AG08395 (cell line): Measurements from ENCODE around the gene KRTAP3-1.
"Not testable (repeated sequence)": the region's sequence is repeated elsewhere in the genome, so short reads cannot be mapped to it uniquely, and the experiment has no call there.

ENCODE experiments used
- DNase-seq: peaks from one replicate; pipeline ENCODE4 v3.0.0; 2012; ENCODE audit warnings: mixed read lengths, low spot score

KRTAP3-1 gene

DNA sequence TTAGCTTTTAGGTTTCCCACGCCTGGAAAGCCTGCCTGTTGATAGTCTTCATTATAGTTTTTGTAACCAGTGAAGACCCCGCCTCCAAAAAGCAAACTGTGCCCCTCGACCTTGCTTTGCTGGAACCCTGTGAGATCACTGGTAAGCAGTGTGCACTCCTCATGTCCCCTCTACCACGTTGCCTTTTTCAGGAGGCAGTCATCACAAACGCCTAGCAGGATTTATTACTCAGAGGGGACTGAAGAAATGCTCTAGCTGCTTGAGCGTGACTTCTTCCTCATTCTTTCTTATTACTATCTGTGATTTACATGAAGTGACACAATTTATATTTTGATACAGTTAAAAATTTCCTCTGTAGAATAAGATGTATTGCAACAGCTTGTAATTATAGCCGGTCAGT lies 6.5 kb upstream of the KRTAP3-1 start:
- DNase-seq, result no peak

DNA sequence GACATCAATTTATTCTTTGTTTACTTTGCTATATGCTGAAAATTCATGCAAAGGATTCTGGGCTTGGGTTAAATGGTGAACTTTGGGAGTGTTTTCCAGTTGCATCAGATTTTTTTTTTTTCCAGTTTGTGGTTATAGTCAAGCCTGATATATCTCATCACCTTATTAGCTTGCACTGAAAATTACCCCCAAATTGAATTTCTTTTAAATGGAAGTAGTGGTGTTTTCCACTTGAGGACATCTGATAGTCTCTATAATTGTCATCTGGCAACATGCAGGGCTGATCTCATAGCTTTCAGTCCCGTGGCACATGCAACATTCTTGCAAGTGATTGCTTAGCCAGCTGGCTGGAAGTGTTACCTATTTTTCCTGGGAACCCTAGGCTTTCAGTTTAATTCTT lies 4.7 kb upstream of the KRTAP3-1 start:
- peak; percentile 62 for DNase-seq

DNA sequence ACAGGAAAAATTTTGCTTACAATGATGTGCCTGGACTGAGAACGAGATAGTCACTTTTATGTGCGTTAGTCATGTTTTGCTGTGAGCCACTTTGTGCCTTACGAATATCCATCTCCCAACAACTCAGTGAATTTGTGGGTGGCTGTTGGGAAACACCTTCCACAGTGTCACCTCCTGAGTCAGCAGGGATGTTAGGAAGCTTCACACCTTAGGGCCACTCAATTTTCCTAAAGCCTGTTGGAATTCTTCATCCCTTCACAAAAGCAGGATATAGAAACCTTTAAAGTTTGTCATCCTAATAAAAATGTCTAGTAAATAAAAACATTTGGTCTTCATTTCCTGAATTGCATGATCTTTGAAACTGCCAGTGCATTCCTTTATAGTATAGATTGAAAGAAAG lies 4.3 kb upstream of the KRTAP3-1 start:
- peak; percentile 36 for DNase-seq

- DNase-seq, result no peak
These were observed 3.6 kb upstream of the KRTAP3-1 start for GRCh38 chr17:41012326-41013120.

DNA sequence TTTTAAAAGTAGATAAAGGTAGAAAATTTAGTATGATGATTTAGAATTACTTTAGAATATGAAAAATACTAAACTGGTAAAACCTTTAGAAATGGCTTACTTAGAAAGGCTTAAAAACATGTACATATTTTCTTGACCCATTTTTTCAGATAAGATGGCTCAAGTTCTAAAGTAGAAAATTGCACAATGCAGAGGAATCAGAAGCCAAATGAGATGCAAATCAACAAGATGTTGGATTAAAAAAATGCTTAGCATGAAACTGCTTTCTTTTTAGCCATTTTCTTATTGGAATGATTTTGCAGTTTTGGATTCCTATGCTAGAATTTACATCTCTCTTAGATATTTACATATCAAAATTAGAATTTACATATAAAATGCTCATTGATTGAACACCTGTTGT lies 1.5 kb upstream of the KRTAP3-1 start:
- DNase-seq, result no peak

DNA sequence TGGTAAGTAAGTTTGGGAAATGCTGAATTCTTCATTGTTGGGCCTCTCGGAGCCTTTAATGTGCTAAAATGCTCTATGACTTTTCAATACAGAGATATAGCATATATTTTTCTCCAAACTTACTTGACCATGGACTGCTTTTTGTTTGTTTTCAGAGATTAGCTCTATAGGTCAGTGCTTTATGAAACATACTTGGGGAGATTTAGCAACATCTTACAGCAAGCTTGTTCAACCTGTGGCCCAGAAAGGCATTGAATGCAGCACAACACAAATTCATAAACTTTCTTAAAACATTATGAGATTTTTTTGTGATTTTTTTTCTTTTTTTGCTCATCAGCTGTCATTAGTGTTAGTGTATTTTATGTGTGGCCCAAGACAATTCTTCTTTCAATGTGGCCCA lies 1.0 kb upstream of the KRTAP3-1 start:
- DNase-seq, result no peak

DNA sequence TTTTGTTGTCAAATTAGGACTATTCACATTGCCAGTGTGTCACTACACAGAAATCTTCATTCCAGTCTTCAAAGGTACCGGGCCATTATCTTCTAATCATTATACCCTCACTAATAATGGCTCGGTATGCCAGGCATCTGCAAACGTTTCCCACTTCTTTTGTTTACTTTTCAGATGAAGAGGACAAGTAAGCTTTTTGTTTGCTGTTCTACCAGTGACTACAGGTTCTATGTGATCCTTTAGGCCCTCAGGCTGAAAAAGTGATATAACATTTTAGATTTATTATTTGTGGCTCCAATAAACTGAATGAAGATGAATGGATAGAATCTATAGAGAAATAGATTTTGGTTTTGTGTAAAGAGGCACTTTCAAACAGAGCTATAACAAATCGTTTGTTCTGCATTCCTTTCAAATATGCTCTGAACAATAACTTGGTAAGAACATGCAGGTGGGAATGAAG lies 403 bp upstream of the KRTAP3-1 start:
- no peak for DNase-seq

DNA sequence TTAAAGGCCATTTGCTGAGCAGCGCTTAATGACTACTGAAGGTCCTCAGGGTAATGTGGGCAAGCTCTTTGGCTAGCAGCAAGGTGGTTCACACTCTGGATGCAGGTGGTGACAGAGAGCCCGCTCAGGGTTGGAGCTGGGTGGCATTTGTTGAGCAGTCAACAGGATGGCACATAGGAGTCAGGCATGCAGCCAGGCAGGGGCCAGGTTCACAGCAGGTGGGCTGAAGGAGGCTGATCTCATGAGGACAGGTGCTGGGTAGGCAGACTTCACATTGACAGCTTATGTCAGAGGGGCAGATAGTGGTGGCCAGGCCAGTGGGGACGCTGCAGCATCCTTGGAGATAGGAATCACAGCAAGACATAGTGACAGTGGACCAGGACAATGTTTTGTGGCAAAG lies 4.5 kb downstream of the KRTAP3-1 start:
- no peak for DNase-seq

- DNase-seq, result no peak
These were observed 5.0 kb downstream of the KRTAP3-1 start for GRCh38 chr17:41003926-41004325.

GRCh38 chr17:41002814-41003213 lies 6.1 kb downstream of the KRTAP3-1 start:
- no peak for DNase-seq

GRCh38 chr17:41001795-41002194 lies 7.1 kb downstream of the KRTAP3-1 start:
- DNase-seq, result no peak

DNA sequence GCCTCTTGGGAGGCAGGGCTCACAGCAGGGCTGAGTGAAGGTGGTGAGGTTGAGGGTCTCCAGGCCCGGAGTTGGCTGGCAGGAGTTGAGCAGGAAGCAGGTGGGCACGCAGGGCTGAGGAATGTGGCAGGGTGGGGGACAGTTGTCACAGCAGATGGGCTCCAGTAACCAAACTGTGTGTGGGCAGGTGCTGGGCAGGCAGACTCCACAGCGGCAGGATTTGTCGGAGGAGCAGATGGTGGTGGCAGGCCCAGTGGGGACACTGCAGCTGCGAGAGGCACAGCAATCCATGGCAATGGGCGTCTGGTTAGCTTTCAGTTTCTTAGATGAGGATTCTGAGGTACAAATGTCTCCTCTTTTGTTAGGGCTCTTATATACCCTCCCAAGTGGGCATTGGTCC lies 9.4 kb downstream of the KRTAP3-1 start, which contains the start of gene KRTAP3-2:
KRTAP3-2 (minus strand) TSS at position 344 of the 400 bp plus-strand sequence; CDS start at position 291, 53 bp downstream.
- not testable (repeated sequence) for DNase-seq

DNA sequence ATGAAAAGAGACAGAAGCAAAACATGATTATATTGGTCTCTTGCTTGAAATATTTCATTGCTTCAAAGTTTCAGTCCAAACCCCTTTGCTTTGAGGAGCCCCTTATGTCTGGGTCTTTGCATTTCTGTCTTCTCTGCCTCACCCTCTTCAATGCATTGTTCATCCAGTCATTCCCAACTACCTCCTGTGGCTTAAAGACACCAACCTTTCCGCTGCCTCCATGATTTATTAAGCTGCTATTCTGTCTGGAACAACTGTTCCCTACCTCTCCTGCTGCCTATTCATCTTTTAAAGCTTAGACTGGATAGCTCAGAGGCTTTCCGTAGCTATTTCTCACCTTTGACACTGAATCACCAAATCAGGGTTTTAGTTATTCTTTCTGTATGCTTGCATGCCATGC lies 11.6 kb downstream of the KRTAP3-1 start:
- no peak for DNase-seq

DNA sequence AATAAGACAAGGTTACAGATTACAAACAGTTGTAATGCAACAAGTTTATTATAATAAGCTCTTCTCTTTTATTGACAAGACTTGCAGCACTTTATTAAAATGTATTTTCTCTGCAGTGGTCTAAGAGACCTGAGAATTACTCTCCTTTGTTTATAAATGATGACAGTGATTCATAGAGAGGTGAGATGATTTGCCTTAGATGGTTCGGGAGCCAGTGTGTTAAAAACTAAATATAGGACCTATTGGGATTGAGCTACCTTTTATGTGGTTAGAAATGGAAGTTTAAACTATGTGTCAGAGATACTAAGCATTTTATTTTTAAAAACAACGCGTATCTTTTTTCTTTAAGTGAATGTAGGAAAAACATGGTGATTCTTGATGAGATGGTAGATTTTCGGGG lies 12.1 kb downstream of the KRTAP3-1 start:
- no peak for DNase-seq

GRCh38 chr17:40995116-40995515 lies 13.8 kb downstream of the KRTAP3-1 start:
- no peak for DNase-seq

DNA sequence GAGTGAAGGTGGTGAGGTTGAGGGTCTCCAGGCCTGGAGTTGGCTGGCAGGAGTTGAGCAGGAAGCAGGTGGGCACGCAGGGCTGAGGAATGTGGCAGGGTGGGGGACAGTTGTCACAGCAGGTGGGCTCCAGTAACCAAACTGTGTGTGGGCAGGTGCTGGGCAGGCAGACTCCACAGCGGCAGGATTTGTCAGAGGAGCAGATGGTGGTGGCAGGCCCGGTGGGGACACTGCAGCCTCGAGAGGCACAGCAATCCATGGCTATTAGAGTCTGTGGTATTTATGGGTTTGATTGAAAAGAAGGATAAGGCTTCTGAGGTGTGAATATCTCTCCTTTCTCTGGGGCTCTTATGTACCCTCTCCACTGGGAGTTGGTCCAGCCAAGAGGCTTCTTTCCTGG lies 15.1 kb downstream of the KRTAP3-1 start, which contains the start of gene KRTAP3-3:
KRTAP3-3 (minus strand) TSS at position 326 of the 400 bp plus-strand sequence; CDS start at position 259, 67 bp downstream.
- DNase-seq, result no peak

DNA sequence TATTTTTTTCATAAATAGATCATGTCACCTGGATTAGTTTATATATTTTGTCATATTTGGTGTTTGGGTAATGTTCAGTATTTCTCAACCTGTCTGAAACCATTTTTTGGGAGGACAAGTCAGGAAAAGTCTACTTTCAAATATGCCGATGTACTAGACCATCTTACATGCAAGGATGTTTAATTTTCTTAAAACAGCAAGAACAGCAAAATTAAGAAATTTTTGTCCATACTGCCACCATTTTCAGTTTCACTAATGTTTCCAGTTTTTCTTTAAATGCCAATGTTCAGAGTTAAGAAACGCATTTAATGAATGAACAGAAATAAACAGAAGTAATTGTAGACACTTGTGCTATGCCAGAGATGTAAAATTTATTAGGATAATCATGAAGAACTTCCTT lies 15.8 kb downstream of the KRTAP3-1 start:
- no peak for DNase-seq

GRCh38 chr17:40992666-40993065 lies 16.3 kb downstream of the KRTAP3-1 start:
- no peak for DNase-seq

DNA sequence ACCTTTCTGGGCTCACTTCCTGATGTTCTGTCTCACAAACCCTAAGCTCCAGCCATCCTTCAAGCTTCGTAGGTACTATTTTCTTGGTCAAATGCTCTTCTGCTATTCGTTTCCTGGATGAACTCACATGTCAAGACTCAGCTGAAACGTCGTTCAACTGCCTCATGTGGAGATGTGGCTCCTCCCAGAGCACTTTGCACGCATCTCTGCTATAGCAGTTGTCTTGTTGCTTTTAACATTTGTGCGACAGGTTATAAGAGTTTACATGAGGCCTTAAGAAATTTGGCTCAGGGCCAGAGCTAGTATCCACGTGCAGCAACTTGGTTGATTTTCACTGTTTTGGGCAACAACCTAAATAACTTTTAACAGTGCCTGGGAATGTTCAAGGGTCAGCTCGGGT lies 22.0 kb downstream of the KRTAP3-1 start:
- DNase-seq, result no peak

DNA sequence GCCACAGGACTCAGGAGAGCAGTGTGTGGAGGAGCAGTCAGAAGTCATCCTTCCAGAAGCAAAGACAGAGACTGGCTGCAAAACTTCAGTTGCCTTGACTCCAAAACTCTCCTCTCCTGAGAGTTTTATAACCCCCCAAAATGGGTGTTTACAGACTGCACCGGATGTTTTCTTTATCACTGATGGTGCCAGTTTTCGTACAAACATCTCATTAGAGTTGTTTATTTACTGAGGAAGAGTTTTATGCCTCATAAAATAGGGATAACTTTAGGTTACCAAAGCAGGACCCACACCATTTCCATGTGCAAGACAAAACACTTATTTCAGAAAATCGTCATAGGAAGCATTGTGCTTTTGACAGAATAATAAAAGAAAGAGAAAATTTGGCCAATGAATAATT lies 24.7 kb downstream of the KRTAP3-1 start, which contains the start of gene KRT40:
KRT40 (minus strand) TSS at position 101 of the 400 bp plus-strand sequence; CDS start at position 48, 53 bp downstream.
- DNase-seq, result no peak

GRCh38 chr17:40981115-40981514 lies 27.8 kb downstream of the KRTAP3-1 start:
- no peak for DNase-seq

DNA sequence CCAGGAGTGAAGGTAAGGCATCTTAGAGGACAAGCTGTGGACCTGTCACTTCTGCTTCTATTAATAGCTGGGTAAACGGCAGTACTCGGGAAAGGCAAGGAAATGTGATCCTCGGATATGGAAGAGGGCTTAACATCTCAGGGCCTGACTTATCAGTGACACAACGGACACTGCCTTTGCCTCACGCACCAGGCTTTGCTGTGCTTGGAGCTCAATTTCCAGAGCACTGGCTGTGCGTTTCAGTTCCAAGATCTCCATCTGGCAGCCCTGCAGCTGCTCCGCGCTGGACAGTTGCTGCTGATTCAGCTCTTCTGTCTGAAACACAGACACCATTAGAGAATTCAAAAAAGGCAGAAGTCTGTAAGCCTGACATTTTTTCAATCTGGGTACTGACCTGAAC lies 28.3 kb downstream of the KRTAP3-1 start:
- DNase-seq, result peak; percentile 70

- no peak for DNase-seq
These were observed 28.8 kb downstream of the KRTAP3-1 start for GRCh38 chr17:40980117-40980516.
